ENCODE results near the gene COX6B2.

DNA sequence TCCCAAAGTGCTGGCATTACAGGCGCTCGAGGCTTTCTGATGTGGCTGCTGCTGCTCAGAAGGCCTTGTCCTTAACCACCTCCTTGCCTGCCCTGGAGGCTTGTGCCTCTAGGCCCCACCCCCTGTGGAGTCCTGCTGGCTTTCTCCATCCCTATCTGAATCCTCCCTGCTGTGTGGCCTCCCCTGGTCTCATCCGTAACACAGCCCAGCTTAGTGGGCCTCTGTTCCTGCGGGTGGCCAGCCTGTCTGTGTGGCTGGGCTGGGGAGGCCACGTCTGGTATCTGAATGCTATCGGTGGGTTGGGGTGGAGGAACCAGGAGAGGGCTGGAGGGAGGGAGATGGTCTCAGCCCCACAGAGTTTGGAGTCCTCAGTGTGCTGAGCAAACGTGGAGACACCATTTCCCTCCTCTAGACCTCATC, 36.0 kb upstream of the COX6B2 start:
- TF ChIP-seq, protein P1, sequence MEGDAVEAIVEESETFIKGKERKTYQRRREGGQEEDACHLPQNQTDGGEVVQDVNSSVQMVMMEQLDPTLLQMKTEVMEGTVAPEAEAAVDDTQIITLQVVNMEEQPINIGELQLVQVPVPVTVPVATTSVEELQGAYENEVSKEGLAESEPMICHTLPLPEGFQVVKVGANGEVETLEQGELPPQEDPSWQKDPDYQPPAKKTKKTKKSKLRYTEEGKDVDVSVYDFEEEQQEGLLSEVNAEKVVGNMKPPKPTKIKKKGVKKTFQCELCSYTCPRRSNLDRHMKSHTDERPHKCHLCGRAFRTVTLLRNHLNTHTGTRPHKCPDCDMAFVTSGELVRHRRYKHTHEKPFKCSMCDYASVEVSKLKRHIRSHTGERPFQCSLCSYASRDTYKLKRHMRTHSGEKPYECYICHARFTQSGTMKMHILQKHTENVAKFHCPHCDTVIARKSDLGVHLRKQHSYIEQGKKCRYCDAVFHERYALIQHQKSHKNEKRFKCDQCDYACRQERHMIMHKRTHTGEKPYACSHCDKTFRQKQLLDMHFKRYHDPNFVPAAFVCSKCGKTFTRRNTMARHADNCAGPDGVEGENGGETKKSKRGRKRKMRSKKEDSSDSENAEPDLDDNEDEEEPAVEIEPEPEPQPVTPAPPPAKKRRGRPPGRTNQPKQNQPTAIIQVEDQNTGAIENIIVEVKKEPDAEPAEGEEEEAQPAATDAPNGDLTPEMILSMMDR (IDR thresholded peaks at IDR 0.05): no peak
- no peak for TF ChIP-seq POLR2A (IDR thresholded peaks at IDR 0.05)
- no peak for TF ChIP-seq POLR2AphosphoS5 (IDR thresholded peaks at IDR 0.05)
- TF ChIP-seq EP300 (IDR thresholded peaks at IDR 0.05; ENCODE audit: low read depth): no peak
